Measurements from ENCODE around the gene CNTNAP5. TPM values are rescaled to one million over a fixed set of nuclear protein-coding genes. Genes with fewer than 3 reads are reported as not detected.

The CNTNAP5 gene
- total RNA-seq, 3 donors from 2014 or later (not counting 1 experiment from before 2014, with no cell fraction given), result not detected

GRCh38 chr2:124327303-124327702 lies 302.2 kb downstream of the CNTNAP5 start:
- no peak for TF ChIP-seq CTCF (IDR thresholded peaks at IDR 0.05)
- peaks cover 10 to 23% of the 10 kb centered on the region in 2 donors for H3K9me3 Mint-ChIP-seq
- Histone ChIP-seq H3K9me3 (ENCODE audit: control insufficient read depth, insufficient read depth, low read length) (no peaks in the 10 kb centered on the region), H3K27me3 (ENCODE audit: control insufficient read depth, insufficient read depth, low read length) (no peaks in the 10 kb centered on the region), H3K4me3 (ENCODE audit: low read length) (no peak overlapping the region), H3K4me1 (ENCODE audit: control insufficient read depth, insufficient read depth, low read length) (no peaks in the 10 kb centered on the region), H3K36me3 (ENCODE audit: control insufficient read depth, insufficient read depth, low read length) (no peaks in the 10 kb centered on the region), H3K27ac (ENCODE audit: low read length) (no peak overlapping the region)
- no peak for ATAC-seq
- H3K27ac Mint-ChIP-seq, result no peak overlapping the region
- no peaks in the 10 kb centered on the region for H3K27me3 Mint-ChIP-seq (ENCODE audit: low read depth in 2 of 2)
- H3K36me3 Mint-ChIP-seq, result peaks cover 11% of the 10 kb centered on the region
- intact Hi-C loops (cut with micrococcal nuclease), result no loop called here
- DNase-seq, result no peak
- H3K4me3 Mint-ChIP-seq, result no peak overlapping the region
- H3K4me1 Mint-ChIP-seq, result no peaks in the 10 kb centered on the region

GRCh38 chr2:124328397-124328796 lies 303.3 kb downstream of the CNTNAP5 start:
- no peaks in the 10 kb centered on the region for H3K27me3 Mint-ChIP-seq (ENCODE audit: low read depth in 2 of 2)
- intact Hi-C loops (cut with micrococcal nuclease), result no loop called here
- Histone ChIP-seq H3K27ac (ENCODE audit: low read length) (no peak overlapping the region), H3K27me3 (ENCODE audit: control insufficient read depth, insufficient read depth, low read length) (no peaks in the 10 kb centered on the region), H3K9me3 (ENCODE audit: control insufficient read depth, insufficient read depth, low read length) (no peaks in the 10 kb centered on the region), H3K4me1 (ENCODE audit: control insufficient read depth, insufficient read depth, low read length) (no peaks in the 10 kb centered on the region), H3K4me3 (ENCODE audit: low read length) (no peak overlapping the region), H3K36me3 (ENCODE audit: control insufficient read depth, insufficient read depth, low read length) (no peaks in the 10 kb centered on the region)
- DNase-seq (no peak), ATAC-seq (no peak)
- no peak overlapping the region for H3K27ac Mint-ChIP-seq
- WGBS (ENCODE audit: insufficient coverage), result 41% methylated on average over 3 of the region's 3 CpGs
- H3K9me3 Mint-ChIP-seq, result peaks cover 10 to 23% of the 10 kb centered on the region in 2 donors
- no peaks in the 10 kb centered on the region for H3K4me1 Mint-ChIP-seq
- no peak overlapping the region for H3K4me3 Mint-ChIP-seq
- peaks cover 11% of the 10 kb centered on the region for H3K36me3 Mint-ChIP-seq
- TF ChIP-seq CTCF (IDR thresholded peaks at IDR 0.05), result no peak

- peaks cover 1 to 14% of the 10 kb centered on the region in 2 donors for H3K9me3 Mint-ChIP-seq
- TF ChIP-seq CTCF (IDR thresholded peaks at IDR 0.05), result no peak
- DNase-seq, result no peak
Measured at GRCh38 chr2:124333784-124334183, 308.7 kb downstream of the CNTNAP5 start.

GRCh38 chr2:124335058-124335457 lies 310.0 kb downstream of the CNTNAP5 start:
- Mint-ChIP-seq H3K27ac (no peak overlapping the region), H3K9me3 (peaks cover 3 to 16% of the 10 kb centered on the region in 2 donors), H3K27me3 (ENCODE audit: low read depth in 2 of 2) (no peaks in the 10 kb centered on the region), H3K4me1 (no peaks in the 10 kb centered on the region), H3K4me3 (no peak overlapping the region), H3K36me3 (no peaks in the 10 kb centered on the region)
- no peak for TF ChIP-seq CTCF (IDR thresholded peaks at IDR 0.05)
- no peaks in the 10 kb centered on the region for H3K36me3 ChIP-seq (ENCODE audit: control insufficient read depth, insufficient read depth, low read length)
- H3K9me3 ChIP-seq (ENCODE audit: control insufficient read depth, insufficient read depth, low read length), result no peaks in the 10 kb centered on the region
- DNase-seq (no peak), ATAC-seq (no peak)
- WGBS (ENCODE audit: insufficient coverage), result no CpG with 5 or more reads among the region's 2 CpGs
- H3K27ac ChIP-seq (ENCODE audit: low read length), result no peak overlapping the region
- H3K4me1 ChIP-seq (ENCODE audit: control insufficient read depth, insufficient read depth, low read length), result no peaks in the 10 kb centered on the region
- no peak overlapping the region for H3K4me3 ChIP-seq (ENCODE audit: low read length)
- intact Hi-C loops (cut with micrococcal nuclease), result no loop called here
- no peaks in the 10 kb centered on the region for H3K27me3 ChIP-seq (ENCODE audit: control insufficient read depth, insufficient read depth, low read length)

More at GRCh38 chr2:124333784-124334183, 308.7 kb downstream of the CNTNAP5 start:
- Histone ChIP-seq H3K9me3 (ENCODE audit: control insufficient read depth, insufficient read depth, low read length) (no peaks in the 10 kb centered on the region), H3K4me1 (ENCODE audit: control insufficient read depth, insufficient read depth, low read length) (no peaks in the 10 kb centered on the region), H3K27ac (ENCODE audit: low read length) (no peak overlapping the region), H3K27me3 (ENCODE audit: control insufficient read depth, insufficient read depth, low read length) (no peaks in the 10 kb centered on the region), H3K36me3 (ENCODE audit: control insufficient read depth, insufficient read depth, low read length) (no peaks in the 10 kb centered on the region), H3K4me3 (ENCODE audit: low read length) (no peak overlapping the region)
- intact Hi-C loops (cut with micrococcal nuclease), result no loop called here
- Mint-ChIP-seq H3K4me1 (no peaks in the 10 kb centered on the region), H3K36me3 (peaks cover 4% of the 10 kb centered on the region), H3K4me3 (no peak overlapping the region), H3K27ac (no peak overlapping the region), H3K27me3 (ENCODE audit: low read depth in 2 of 2) (no peaks in the 10 kb centered on the region)
- no peak for ATAC-seq
- 67% methylated on average over 4 of the region's 4 CpGs for WGBS (ENCODE audit: insufficient coverage)

Measured in natural killer cell (primary cell).